SK-N-MC (cell line): ENCODE results near the gene FBXL3.

ENCODE experiments used
- EZH2 ChIP-seq: fragments of 200-600 bp; sonication (generic); IDR thresholded peaks from one replicate; pipeline ENCODE4 v1.6.1; 2017; ENCODE audit warnings: antibody characterized with exemption
- POLR2AphosphoS5 ChIP-seq: IDR thresholded peaks from 2 replicates; pipeline ENCODE4 v1.6.1; 2012; ENCODE audit warnings: mild to moderate bottlenecking, low read depth, low read length, borderline replicate concordance

DNA sequence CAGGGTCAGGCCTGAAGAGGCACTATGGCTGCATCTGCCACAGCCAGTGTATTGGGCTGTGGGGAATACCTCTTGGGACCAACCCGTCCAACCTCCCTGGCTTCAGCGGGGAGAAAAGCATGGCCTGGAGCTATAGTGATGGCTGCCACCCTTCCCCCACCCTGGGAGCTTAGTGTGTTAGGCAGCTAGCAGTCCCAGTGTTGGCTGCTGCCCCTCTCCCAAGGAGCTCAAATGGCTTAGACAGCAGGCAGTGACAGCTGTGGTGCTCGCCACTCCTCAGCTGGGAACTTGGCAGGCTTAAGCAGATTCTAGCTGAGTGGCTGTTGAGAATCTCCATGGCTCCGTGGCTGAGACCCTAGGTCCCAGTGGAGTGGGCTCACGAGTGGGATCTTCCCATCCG, 58.9 kb downstream of the FBXL3 start:
- no peak for TF ChIP-seq POLR2AphosphoS5
- TF ChIP-seq EZH2 = no peak
